Upper lobe of left lung (tissue), 6 donors: ENCODE results near the gene CDK12. TPM values are rescaled to one million over a fixed set of nuclear protein-coding genes. Genes with fewer than 3 reads are reported as not detected.
"Not testable (repeated sequence)": the region's sequence is repeated elsewhere in the genome, so short reads cannot be mapped to it uniquely, and the experiment has no call there.

Experiments
- ATAC-seq, 2 donors: fragments of 200-7000 bp; cut with Tn5 transposase; one replicate each; pipeline ENCODE4 v1.9.1; 2022; ENCODE audit warnings: mild to moderate bottlenecking in 2 of 2, moderate library complexity in 2 of 2; ENCODE audit not compliant: low FRiP score in 2 of 2
- DNase-seq, 2 donors: peaks; one replicate each; pipeline ENCODE4 v3.0.0-alpha.2; 2019 to 2020
- H3K27ac ChIP-seq, 4 donors: fragments of 200-600 bp; sonication (generic); one replicate each; pipeline ENCODE4 v1.5.1; 2016 to 2019
- H3K27me3 ChIP-seq, 4 donors: fragments of 200-600 bp; sonication (generic); one replicate each; pipeline ENCODE4 v1.5.1; 2017 to 2019
- H3K36me3 ChIP-seq, 4 donors: fragments of 200-600 bp; sonication (generic); one replicate each; pipeline ENCODE4 v1.5.1; 2016 to 2019
- H3K4me1 ChIP-seq, 4 donors: fragments of 200-600 bp; sonication (generic); one replicate each; pipeline ENCODE4 v1.5.1; 2018 to 2019
- H3K4me3 ChIP-seq, 4 donors: fragments of 200-600 bp; sonication (generic); one replicate each; pipeline ENCODE4 v1.5.1; 2017 to 2019; ENCODE audit warnings: mild to moderate bottlenecking in 2 of 4, moderate library complexity in 1 of 4
- H3K9me3 ChIP-seq, 4 donors: fragments of 200-600 bp; sonication (generic); one replicate each; pipeline ENCODE4 v1.5.1; 2018 to 2019
- CTCF ChIP-seq, 6 experiments: fragments of 450-650 bp in 4 of 6; fragments of 200-600 bp in 2 of 6; sonication (generic) in 2 of 6; IDR thresholded peaks; one replicate each; pipeline ENCODE4 v1.5.1; 2016 to 2019; ENCODE audit warnings: antibody characterized with exemption in 6 of 6
- EP300 ChIP-seq, 4 donors: sonication (generic); formaldehyde crosslinking; IDR thresholded peaks; one replicate each; pipeline ENCODE4 v1.5.1; 2017; ENCODE audit warnings: antibody characterized with exemption in 4 of 4, control low read depth in 2 of 4
- POLR2A ChIP-seq, 4 donors: fragments of 450-650 bp; IDR thresholded peaks; one replicate each; pipeline ENCODE4 v1.5.1; 2016 to 2017; ENCODE audit warnings: antibody characterized with exemption in 4 of 4, mild to moderate bottlenecking in 2 of 4
- POLR2AphosphoS5 ChIP-seq, 2 donors: sonication (generic); formaldehyde crosslinking; IDR thresholded peaks; one replicate each; pipeline ENCODE4 v1.5.1; 2017; ENCODE audit warnings: antibody characterized with exemption in 2 of 2
- WGBS, 2 donors: methylation state at CpG; one replicate each; pipeline ENCODE4 v1.1.5; 2017 to 2018; 5-methylcytosine and 5-hydroxymethylcytosine counted together
- total RNA-seq, 6 donors: library from RNA; depleted of rRNA in 4 of 6; stranded (reverse); fragments of >200 nt in 4 of 6; gene quantifications; one replicate each; pipeline versions ENCODE4 v1.1.0 to v1.2.1, GENCODE V29; 2016 to 2021
- donor health status: DM: no; HTN: no; CAD: no; lungs with moderate emphysema.
- donor health status: DM: no; HTN: yes; CAD: no; lungs with severe emphysema.

The CDK12 gene
- total RNA-seq, 6 donors from 2014 or later = 41.2 to 111 (median 52.8) TPM

- TF ChIP-seq EP300 (IDR thresholded peaks at IDR 0.05) (no peak), POLR2A (IDR thresholded peaks at IDR 0.05) (peak in 1 of 4 donors; percentile 21)
- Histone ChIP-seq H3K9me3 (no peaks in the 10 kb centered on the region), H3K27me3 (no peaks in the 10 kb centered on the region), H3K4me1 (peaks cover 22 to 46% (median 31%) of the 10 kb centered on the region in 4 donors), H3K36me3 (peaks cover 0 to 5% (median 0%) of the 10 kb centered on the region in 4 donors), H3K27ac (peak overlapping the region; percentile 96 to 100 (median 98)), H3K4me3 (peak overlapping the region; percentile 70 to 95 (median 86))
- peak in 1 of 2 donors; percentile 30 for ATAC-seq
- DNase-seq = peak in 1 of 2 donors; percentile 31
- 0% methylated on average over 14 to 28 of the region's 28 CpGs for WGBS, 2 donors
These were observed 1.5 kb downstream of the CDK12 start for GRCh38 chr17:39462631-39463375.

GRCh38 chr17:39464639-39465181 is 3.4 kb downstream of the CDK12 start:
- not testable (repeated sequence) for H3K27me3 ChIP-seq, DNase-seq, H3K27ac ChIP-seq, ATAC-seq, H3K9me3 ChIP-seq
- 76 to 81% methylated on average over 11 of the region's 11 CpGs for WGBS, 2 donors
- Histone ChIP-seq H3K36me3 (peaks cover 0 to 16% (median 3%) of the 10 kb centered on the region in 4 donors), H3K4me1 (peaks cover 22 to 46% (median 31%) of the 10 kb centered on the region in 4 donors), H3K4me3 (peak overlapping the region in 3 of 4 donors; percentile 70 to 89 (median 84))

- not testable (repeated sequence) for DNase-seq, H3K27ac ChIP-seq, ATAC-seq, H3K4me3 ChIP-seq, H3K27me3 ChIP-seq, H3K9me3 ChIP-seq
- Histone ChIP-seq H3K36me3 (peaks cover 16 to 55% (median 32%) of the 10 kb centered on the region in 4 donors), H3K4me1 (peaks cover 22 to 31% (median 25%) of the 10 kb centered on the region in 4 donors)
- WGBS, 2 donors = 96 to 97% methylated on average over 11 of the region's 11 CpGs
These were observed 7.3 kb downstream of the CDK12 start for GRCh38 chr17:39468610-39469009.

- WGBS, 2 donors = 95 to 96% methylated on average over 5 to 7 of the region's 7 CpGs
- no peak overlapping the region for H3K4me3 ChIP-seq
- no peak overlapping the region for H3K27ac ChIP-seq
- H3K4me1 ChIP-seq = no peaks in the 10 kb centered on the region
- H3K9me3 ChIP-seq = no peaks in the 10 kb centered on the region
- DNase-seq (no peak), ATAC-seq (no peak)
- H3K27me3 ChIP-seq = no peaks in the 10 kb centered on the region
- no peak for TF ChIP-seq EP300 (IDR thresholded peaks at IDR 0.05)
- TF ChIP-seq POLR2A (IDR thresholded peaks at IDR 0.05) = no peak
- TF ChIP-seq POLR2AphosphoS5 (IDR thresholded peaks at IDR 0.05) = no peak
- no peak for TF ChIP-seq CTCF (IDR thresholded peaks at IDR 0.05)
- H3K36me3 ChIP-seq = peaks cover 25 to 90% (median 43%) of the 10 kb centered on the region in 4 donors
These were observed 12.0 kb downstream of the CDK12 start for GRCh38 chr17:39473310-39473709.

- DNase-seq = not testable (repeated sequence)
- WGBS, 2 donors = 90 to 91% methylated on average over 8 of the region's 8 CpGs
- peaks cover 0 to 68% (median 24%) of the 10 kb centered on the region in 4 donors for H3K36me3 ChIP-seq
These were observed 18.3 kb downstream of the CDK12 start for GRCh38 chr17:39479631-39480030.

GRCh38 chr17:39483506-39483905 is 22.2 kb downstream of the CDK12 start:
- Histone ChIP-seq H3K4me1 (no peaks in the 10 kb centered on the region), H3K9me3 (no peaks in the 10 kb centered on the region), H3K27ac (no peak overlapping the region), H3K27me3 (no peaks in the 10 kb centered on the region), H3K4me3 (no peak overlapping the region), H3K36me3 (peaks cover 0 to 37% (median 16%) of the 10 kb centered on the region in 4 donors)
- TF ChIP-seq CTCF (IDR thresholded peaks at IDR 0.05) (no peak), POLR2AphosphoS5 (IDR thresholded peaks at IDR 0.05) (no peak)
- 98 to 99% methylated on average over 6 of the region's 6 CpGs for WGBS, 2 donors
- DNase-seq (no peak), ATAC-seq (no peak)

More at GRCh38 chr17:39479631-39480030, 18.3 kb downstream of the CDK12 start:
- not testable (repeated sequence) for H3K27me3 ChIP-seq, H3K4me1 ChIP-seq, ATAC-seq, H3K4me3 ChIP-seq, H3K9me3 ChIP-seq, H3K27ac ChIP-seq
